Prostate gland (tissue), 2 donors: ENCODE measurements around the gene PHKB.

Experiments
- CTCF ChIP-seq, 4 experiments: fragments of 200-600 bp in 2 of 4; fragments of 450-650 bp in 2 of 4; sonication (generic) in 2 of 4; IDR thresholded peaks; 1 replicate in 3 of 4; 2 replicates in 1 of 4; pipeline ENCODE4 v1.5.1; 2016 to 2019; ENCODE audit warnings: antibody characterized with exemption in 4 of 4, mild to moderate bottlenecking in 2 of 4, moderate library complexity in 2 of 4
- POLR2A ChIP-seq: fragments of 450-650 bp; IDR thresholded peaks from one replicate; pipeline ENCODE4 v1.6.1; 2016; ENCODE audit warnings: antibody characterized with exemption, mild to moderate bottlenecking
- POLR2AphosphoS5 ChIP-seq: sonication (generic); formaldehyde crosslinking; IDR thresholded peaks from one replicate; pipeline ENCODE4 v1.6.1; 2017; ENCODE audit warnings: antibody characterized with exemption

- TF ChIP-seq CTCF (IDR thresholded peaks at IDR 0.05) (no peak), POLR2AphosphoS5 (no peak), POLR2A (no peak)
Observed at GRCh38 chr16:47499080-47499699, 38.1 kb downstream of the PHKB start.
